Muscle layer of duodenum (tissue), 2 donors: Measurements from ENCODE around the gene EXOC4.
"Not testable (repeated sequence)": the region's sequence is repeated elsewhere in the genome, so short reads cannot be mapped to it uniquely, and the experiment has no call there.

Experiments
- H3K27ac ChIP-seq: one replicate; pipeline ENCODE4 v1.7.0; 2013; ENCODE audit warnings: mild to moderate bottlenecking, low read length
- H3K27me3 ChIP-seq: one replicate; pipeline ENCODE4 v1.7.0; 2013; ENCODE audit warnings: low read depth, mild to moderate bottlenecking, control low read depth, low read length
- H3K36me3 ChIP-seq, 2 donors: one replicate each; pipeline ENCODE4 v1.7.0; 2013; ENCODE audit warnings: low read length in 2 of 2, control low read depth in 1 of 2, mild to moderate bottlenecking in 1 of 2; ENCODE audit not compliant: insufficient read depth in 2 of 2, control insufficient read depth in 1 of 2
- H3K4me1 ChIP-seq, 2 donors: one replicate each; pipeline ENCODE4 v1.7.0; 2013; ENCODE audit warnings: low read length in 2 of 2, mild to moderate bottlenecking in 2 of 2, control low read depth in 1 of 2, moderate library complexity in 1 of 2; ENCODE audit not compliant: insufficient read depth in 2 of 2, control insufficient read depth in 1 of 2
- H3K4me3 ChIP-seq, 2 donors: one replicate each; pipeline ENCODE4 v1.7.0; 2013; ENCODE audit warnings: low read length in 2 of 2, low read depth in 1 of 2, mild to moderate bottlenecking in 1 of 2
- H3K9me3 ChIP-seq, 2 donors: one replicate each; pipeline ENCODE4 v1.7.0; 2013; ENCODE audit warnings: low read length in 2 of 2, control low read depth in 1 of 2, mild to moderate bottlenecking in 1 of 2; ENCODE audit not compliant: control insufficient read depth in 1 of 2
- donor health status: healthy.

Gene EXOC4

GRCh38 chr7:134069187-134069586, 816.3 kb downstream of the EXOC4 start:
- H3K4me3 ChIP-seq: no peak overlapping the region
- no peaks in the 10 kb centered on the region for H3K4me1 ChIP-seq
- no peaks in the 10 kb centered on the region for H3K9me3 ChIP-seq
- H3K27me3 ChIP-seq: no peaks in the 10 kb centered on the region
- peaks cover 0 to 7% of the 10 kb centered on the region in 2 donors for H3K36me3 ChIP-seq
- no peak overlapping the region for H3K27ac ChIP-seq

DNA sequence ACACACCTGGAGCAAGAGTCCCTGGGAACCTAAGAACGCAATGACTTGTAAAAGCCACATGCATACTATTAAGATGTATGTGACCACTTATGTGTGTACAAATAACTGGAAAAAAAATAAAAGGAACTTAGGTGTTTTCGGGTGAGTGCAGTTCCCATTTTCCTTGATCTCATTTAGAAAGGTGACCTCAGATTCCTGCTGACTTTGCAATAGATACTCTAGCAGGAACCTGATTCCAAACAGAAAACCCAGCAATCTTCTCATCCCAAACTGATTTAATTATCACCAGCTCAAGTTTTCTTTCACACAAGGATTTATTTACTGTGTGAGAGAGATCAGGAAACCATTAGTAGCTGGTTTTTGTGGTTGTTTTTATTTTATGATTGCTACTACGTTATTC, 817.8 kb downstream of the EXOC4 start:
- Histone ChIP-seq H3K36me3 (peaks cover 0 to 8% of the 10 kb centered on the region in 2 donors), H3K4me3 (no peak overlapping the region), H3K9me3 (no peaks in the 10 kb centered on the region), H3K4me1 (no peaks in the 10 kb centered on the region), H3K27ac (no peak overlapping the region), H3K27me3 (no peaks in the 10 kb centered on the region)

- H3K27ac ChIP-seq: no peak overlapping the region
- peaks cover 0 to 8% of the 10 kb centered on the region in 2 donors for H3K36me3 ChIP-seq
- no peaks in the 10 kb centered on the region for H3K27me3 ChIP-seq
- no peak overlapping the region for H3K4me3 ChIP-seq
- H3K9me3 ChIP-seq: no peaks in the 10 kb centered on the region
- no peaks in the 10 kb centered on the region for H3K4me1 ChIP-seq
Measured at GRCh38 chr7:134071355-134072331, 818.8 kb downstream of the EXOC4 start.

DNA sequence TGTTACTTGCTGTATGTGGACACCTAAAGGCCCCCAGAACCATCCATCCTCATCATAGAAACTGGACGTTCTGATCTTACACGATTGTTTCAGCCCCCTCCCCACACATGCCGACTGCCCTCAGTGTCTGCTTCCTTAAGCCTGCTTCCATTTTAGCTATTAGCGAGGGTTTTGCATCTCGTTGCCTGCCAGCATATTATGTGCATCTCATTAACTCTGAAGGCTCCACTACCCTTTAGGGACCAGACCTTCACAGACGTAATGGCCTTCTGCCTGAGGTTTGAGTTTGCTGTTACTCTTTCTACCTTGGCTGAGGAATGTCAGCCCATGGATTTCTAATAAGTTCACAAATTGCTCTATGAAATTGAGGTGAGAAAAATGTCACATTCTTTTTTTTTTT, 820.4 kb downstream of the EXOC4 start:
- Histone ChIP-seq H3K27ac (no peak overlapping the region), H3K27me3 (no peaks in the 10 kb centered on the region), H3K36me3 (peaks cover 0 to 8% of the 10 kb centered on the region in 2 donors), H3K4me1 (no peaks in the 10 kb centered on the region), H3K9me3 (no peaks in the 10 kb centered on the region), H3K4me3 (no peak overlapping the region)

GRCh38 chr7:134075799-134076198, 822.9 kb downstream of the EXOC4 start:
- H3K36me3 ChIP-seq: peaks cover 0 to 8% of the 10 kb centered on the region in 2 donors
- H3K27ac ChIP-seq: no peak overlapping the region
- H3K4me1 ChIP-seq: no peaks in the 10 kb centered on the region
- H3K4me3 ChIP-seq: no peak overlapping the region
- no peaks in the 10 kb centered on the region for H3K27me3 ChIP-seq
- no peaks in the 10 kb centered on the region for H3K9me3 ChIP-seq

- H3K9me3 ChIP-seq, H3K4me1 ChIP-seq, H3K4me3 ChIP-seq, H3K27me3 ChIP-seq, H3K36me3 ChIP-seq, H3K27ac ChIP-seq: not testable (repeated sequence)
Measured at GRCh38 chr7:134077560-134077959, 824.7 kb downstream of the EXOC4 start.

DNA sequence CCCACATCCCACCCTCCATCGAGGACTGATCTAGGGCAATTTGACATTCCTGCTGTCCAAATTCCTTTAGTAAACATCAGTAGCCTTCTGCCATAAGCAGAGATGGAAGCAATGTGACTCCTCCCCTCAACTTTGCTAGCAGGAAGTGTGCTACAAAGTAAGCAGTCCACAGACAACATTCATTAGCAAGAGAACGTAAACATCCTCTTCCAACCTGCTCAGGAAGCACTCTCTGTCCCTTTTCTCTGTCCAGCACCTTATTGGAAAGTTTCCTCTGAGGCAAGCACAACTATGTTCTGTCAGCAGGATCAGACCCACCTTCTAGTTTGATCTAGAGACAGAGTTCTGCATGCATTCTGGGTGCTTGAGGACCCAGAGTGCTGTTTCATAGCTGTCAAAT, 826.1 kb downstream of the EXOC4 start:
- Histone ChIP-seq H3K9me3 (no peaks in the 10 kb centered on the region), H3K27ac (no peak overlapping the region), H3K4me1 (no peaks in the 10 kb centered on the region), H3K4me3 (no peak overlapping the region), H3K27me3 (no peaks in the 10 kb centered on the region), H3K36me3 (peaks cover 0 to 5% of the 10 kb centered on the region in 2 donors)

GRCh38 chr7:134081695-134082094, 828.8 kb downstream of the EXOC4 start:
- Histone ChIP-seq H3K36me3 (no peaks in the 10 kb centered on the region), H3K4me3 (no peak overlapping the region), H3K27me3 (no peaks in the 10 kb centered on the region), H3K4me1 (no peaks in the 10 kb centered on the region), H3K9me3 (no peaks in the 10 kb centered on the region), H3K27ac (no peak overlapping the region)

DNA sequence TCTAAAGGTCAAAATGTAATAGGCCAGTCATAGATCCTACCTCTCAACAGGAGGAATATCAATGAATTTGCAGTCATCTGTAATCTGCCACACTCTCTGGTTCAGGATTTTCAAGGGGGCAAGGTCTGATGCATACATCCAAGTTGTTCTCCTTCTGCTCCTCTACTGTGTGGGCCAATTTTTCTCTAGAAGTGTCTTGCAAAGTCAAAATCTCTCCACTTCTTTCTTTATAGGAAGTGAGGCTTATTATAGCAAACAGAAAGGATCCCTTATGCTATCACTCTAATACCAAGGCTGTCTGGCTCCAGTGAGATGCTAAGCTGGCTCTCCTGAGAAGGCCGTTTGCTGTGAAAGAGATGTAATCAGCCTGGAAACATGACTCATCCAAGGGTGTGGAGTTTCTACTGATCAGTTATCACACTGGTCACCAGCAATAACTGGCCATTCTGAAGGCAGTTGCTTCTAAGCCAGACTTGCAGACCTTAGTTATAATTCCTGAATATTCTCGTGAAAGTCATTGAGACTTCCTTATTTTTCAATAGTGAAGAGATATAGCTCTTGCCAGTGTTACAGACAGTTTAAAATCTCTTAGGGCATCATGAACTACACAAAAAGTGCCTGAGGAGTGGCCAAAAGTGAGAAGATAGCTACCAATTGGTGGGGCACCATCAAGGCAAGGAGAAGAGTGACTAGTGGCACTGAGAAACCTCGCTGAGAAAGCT, 831.0 kb downstream of the EXOC4 start:
- Histone ChIP-seq H3K27me3 (no peaks in the 10 kb centered on the region), H3K4me3 (no peak overlapping the region), H3K9me3 (peaks cover 0 to under 1% of the 10 kb centered on the region in 2 donors), H3K27ac (no peak overlapping the region), H3K4me1 (no peaks in the 10 kb centered on the region), H3K36me3 (no peaks in the 10 kb centered on the region)

GRCh38 chr7:134084488-134085144, 831.7 kb downstream of the EXOC4 start:
- Histone ChIP-seq H3K4me3 (no peak overlapping the region), H3K27ac (no peak overlapping the region), H3K4me1 (no peaks in the 10 kb centered on the region), H3K36me3 (no peaks in the 10 kb centered on the region), H3K27me3 (no peaks in the 10 kb centered on the region), H3K9me3 (peaks cover 0 to 7% of the 10 kb centered on the region in 2 donors)

DNA sequence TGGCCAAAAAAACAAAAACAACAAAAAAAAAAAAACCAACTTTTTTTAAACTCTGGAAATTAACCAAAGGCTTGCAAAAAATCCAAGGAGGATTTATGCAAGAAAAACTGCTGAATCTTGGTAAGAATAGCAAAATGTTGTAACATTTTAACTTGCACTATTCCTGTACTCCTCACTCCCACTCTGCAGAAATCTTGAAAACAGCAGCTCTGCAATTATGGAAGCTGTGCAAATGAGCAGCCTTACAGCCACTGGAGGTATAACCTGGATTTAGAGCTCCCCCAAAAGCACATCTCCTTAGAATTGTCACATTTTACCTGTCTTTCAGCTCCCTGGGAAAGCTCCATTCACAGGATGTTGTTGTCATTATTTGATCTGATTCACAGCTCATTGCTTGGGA, 832.4 kb downstream of the EXOC4 start:
- H3K27me3 ChIP-seq: no peaks in the 10 kb centered on the region
- H3K9me3 ChIP-seq: peaks cover 0 to 7% of the 10 kb centered on the region in 2 donors
- no peaks in the 10 kb centered on the region for H3K36me3 ChIP-seq
- H3K4me3 ChIP-seq: no peak overlapping the region
- no peaks in the 10 kb centered on the region for H3K4me1 ChIP-seq
- no peak overlapping the region for H3K27ac ChIP-seq
